Breast epithelium (tissue), 4 donors: ENCODE measurements around the gene DACH1. TPM values are rescaled to one million over a fixed set of nuclear protein-coding genes. Genes with fewer than 3 reads are reported as not detected.

Experiments
- DNase-seq, 2 donors: peaks; one replicate each; pipeline ENCODE4 v3.0.0-alpha.2; 2019; ENCODE audit warnings: low spot score in 2 of 2
- H3K27ac ChIP-seq, 2 donors: fragments of 200-600 bp; sonication (generic) in 1 of 2; one replicate each; pipeline ENCODE4 v1.5.1; 2016 to 2019; ENCODE audit warnings: mild to moderate bottlenecking in 1 of 2
- H3K27me3 ChIP-seq, 2 donors: fragments of 200-600 bp; sonication (generic) in 1 of 2; one replicate each; pipeline versions ENCODE4 v1.5.1 to v1.6.0; 2017 to 2019; ENCODE audit warnings: control low read depth in 1 of 2, mild to moderate bottlenecking in 1 of 2
- H3K36me3 ChIP-seq: fragments of 200-600 bp; one replicate; pipeline ENCODE4 v1.5.1; 2019
- H3K4me1 ChIP-seq, 2 donors: fragments of 200-600 bp; sonication (generic); one replicate each; pipeline ENCODE4 v1.5.1; 2016 to 2019; ENCODE audit warnings: control low read depth in 1 of 2
- H3K4me3 ChIP-seq, 3 donors: fragments of 200-600 bp; sonication (generic); 1 replicate in 2 of 3; 2 replicates in 1 of 3; pipeline ENCODE4 v1.5.1; 2016 to 2019; ENCODE audit warnings: mild to moderate bottlenecking in 3 of 3, moderate library complexity in 2 of 3
- H3K9me3 ChIP-seq, 2 donors: fragments of 200-600 bp; sonication (generic) in 1 of 2; one replicate each; pipeline ENCODE4 v1.5.1; 2016 to 2019; ENCODE audit warnings: control low read depth in 1 of 2
- POLR2A ChIP-seq: fragments of 450-650 bp; IDR thresholded peaks from one replicate; pipeline ENCODE4 v1.6.1; 2016; ENCODE audit warnings: antibody characterized with exemption, mild to moderate bottlenecking, moderate library complexity
- POLR2AphosphoS5 ChIP-seq, 3 donors: sonication (generic); formaldehyde crosslinking; IDR thresholded peaks; one replicate each; pipeline ENCODE4 v1.6.1; 2017; ENCODE audit warnings: antibody characterized with exemption in 3 of 3
- intact Hi-C: fragments of 100-400 bp; cut with DNase I; formaldehyde crosslinking; loops from one replicate; pipeline ENCODE4 v1.15.1; 2023; ENCODE audit warnings: low total_unique reads
- total RNA-seq, 3 donors: library from RNA; depleted of rRNA; stranded (reverse); fragments of >200 nt; gene quantifications; one replicate each; pipeline ENCODE4 v1.1.0, GENCODE V29; 2016
- TF ChIP-seq, protein P1 (sequence below), 3 donors: fragments of 450-650 bp; IDR thresholded peaks; one replicate each; pipeline ENCODE4 v1.5.1; 2016 to 2017; ENCODE audit warnings: antibody characterized with exemption in 3 of 3, mild to moderate bottlenecking in 3 of 3, moderate library complexity in 3 of 3

Gene DACH1
- total RNA-seq, 3 donors from 2014 or later: 2.2 to 13.9 (median 11.5) TPM

DNA sequence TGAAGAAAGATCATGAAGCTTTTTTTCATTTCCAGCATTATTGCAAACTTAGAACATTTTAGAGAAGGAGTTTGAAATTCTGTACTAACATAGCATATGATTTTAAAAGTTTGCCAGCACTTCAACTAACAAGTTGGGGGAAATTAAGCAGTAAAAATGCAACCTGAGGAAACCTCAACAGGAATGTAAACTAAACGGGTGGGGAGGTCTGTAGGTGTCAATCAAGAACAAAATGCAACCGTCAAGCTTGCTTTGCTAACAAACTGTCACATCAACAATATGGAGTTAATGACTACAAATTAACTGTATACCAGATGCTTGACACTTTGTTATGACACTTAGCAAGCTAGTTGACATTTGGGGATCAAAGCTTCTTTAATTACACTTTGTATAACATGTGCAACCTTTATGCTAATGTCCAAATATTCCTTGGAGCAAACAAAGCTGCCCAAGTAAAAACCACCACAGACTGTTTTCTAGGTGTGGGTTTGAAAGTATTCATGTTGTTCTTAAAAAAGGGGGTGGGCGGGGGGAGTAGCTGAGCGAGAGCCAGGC is 52.1 kb downstream of the DACH1 start:
- no peak overlapping the region for H3K4me3 ChIP-seq
- no peaks in the 10 kb centered on the region for H3K36me3 ChIP-seq
- intact Hi-C loops: no loop called here
- DNase-seq: no peak
- no peaks in the 10 kb centered on the region for H3K9me3 ChIP-seq
- H3K27ac ChIP-seq: no peak overlapping the region
- TF ChIP-seq, protein P1, sequence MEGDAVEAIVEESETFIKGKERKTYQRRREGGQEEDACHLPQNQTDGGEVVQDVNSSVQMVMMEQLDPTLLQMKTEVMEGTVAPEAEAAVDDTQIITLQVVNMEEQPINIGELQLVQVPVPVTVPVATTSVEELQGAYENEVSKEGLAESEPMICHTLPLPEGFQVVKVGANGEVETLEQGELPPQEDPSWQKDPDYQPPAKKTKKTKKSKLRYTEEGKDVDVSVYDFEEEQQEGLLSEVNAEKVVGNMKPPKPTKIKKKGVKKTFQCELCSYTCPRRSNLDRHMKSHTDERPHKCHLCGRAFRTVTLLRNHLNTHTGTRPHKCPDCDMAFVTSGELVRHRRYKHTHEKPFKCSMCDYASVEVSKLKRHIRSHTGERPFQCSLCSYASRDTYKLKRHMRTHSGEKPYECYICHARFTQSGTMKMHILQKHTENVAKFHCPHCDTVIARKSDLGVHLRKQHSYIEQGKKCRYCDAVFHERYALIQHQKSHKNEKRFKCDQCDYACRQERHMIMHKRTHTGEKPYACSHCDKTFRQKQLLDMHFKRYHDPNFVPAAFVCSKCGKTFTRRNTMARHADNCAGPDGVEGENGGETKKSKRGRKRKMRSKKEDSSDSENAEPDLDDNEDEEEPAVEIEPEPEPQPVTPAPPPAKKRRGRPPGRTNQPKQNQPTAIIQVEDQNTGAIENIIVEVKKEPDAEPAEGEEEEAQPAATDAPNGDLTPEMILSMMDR (IDR thresholded peaks at IDR 0.05): no peak
- TF ChIP-seq POLR2AphosphoS5 (IDR thresholded peaks at IDR 0.05): no peak
- TF ChIP-seq POLR2A: no peak
- H3K27me3 ChIP-seq: no peaks in the 10 kb centered on the region
- no peaks in the 10 kb centered on the region for H3K4me1 ChIP-seq

- no peaks in the 10 kb centered on the region for H3K36me3 ChIP-seq
- H3K27me3 ChIP-seq: no peaks in the 10 kb centered on the region
- no peak overlapping the region for H3K27ac ChIP-seq
- no peaks in the 10 kb centered on the region for H3K4me1 ChIP-seq
- no peak for DNase-seq
- TF ChIP-seq, protein P1 (IDR thresholded peaks at IDR 0.05): no peak
- TF ChIP-seq POLR2AphosphoS5 (IDR thresholded peaks at IDR 0.05): no peak
- no peak for TF ChIP-seq POLR2A
- intact Hi-C loops: no loop called here
- H3K4me3 ChIP-seq: no peak overlapping the region
- H3K9me3 ChIP-seq: no peaks in the 10 kb centered on the region
These were observed 53.8 kb downstream of the DACH1 start for GRCh38 chr13:71813187-71813586.

DNA sequence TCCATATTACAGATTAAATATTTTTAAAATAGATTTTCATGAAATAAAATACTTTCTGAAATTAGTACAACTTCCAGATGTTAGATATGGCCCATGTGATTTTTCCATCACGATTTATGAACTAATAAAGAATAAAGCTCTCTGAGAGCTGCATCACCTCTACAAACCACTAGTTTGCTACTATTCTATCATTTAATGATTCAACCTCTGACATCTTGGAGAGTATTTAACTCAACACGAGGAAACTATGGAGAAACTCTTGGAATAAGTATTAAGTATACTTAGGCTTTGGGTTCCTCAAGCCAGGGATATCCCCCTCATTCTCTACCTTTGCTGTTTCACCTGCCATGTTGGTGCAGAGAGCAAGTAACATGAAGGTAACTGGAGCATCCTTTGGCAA is 55.7 kb downstream of the DACH1 start:
- no peaks in the 10 kb centered on the region for H3K36me3 ChIP-seq
- intact Hi-C loops: no loop called here
- no peaks in the 10 kb centered on the region for H3K4me1 ChIP-seq

DNA sequence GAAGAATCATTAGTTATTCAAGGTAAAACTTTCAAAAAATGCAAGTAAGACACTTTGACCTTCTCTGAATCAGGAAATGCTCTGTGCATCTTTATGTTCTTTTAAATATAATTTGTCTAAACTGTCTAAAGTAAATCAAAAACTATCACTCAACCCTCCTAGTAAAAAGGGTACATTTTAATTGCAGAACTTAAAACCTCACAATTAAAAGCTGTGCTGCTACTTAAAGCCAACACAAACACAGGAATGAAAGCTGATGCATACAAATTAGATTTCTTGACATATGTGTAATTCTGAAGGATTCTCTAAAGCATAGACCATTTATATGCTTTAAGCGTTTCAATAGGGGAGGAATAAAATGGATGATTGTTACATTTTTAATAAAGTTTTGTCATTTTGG is 58.3 kb downstream of the DACH1 start:
- no peaks in the 10 kb centered on the region for H3K9me3 ChIP-seq
- intact Hi-C loops: no loop called here
- H3K36me3 ChIP-seq: no peaks in the 10 kb centered on the region
- no peak overlapping the region for H3K27ac ChIP-seq
- DNase-seq: no peak
- H3K27me3 ChIP-seq: no peaks in the 10 kb centered on the region
- no peak overlapping the region for H3K4me3 ChIP-seq
- TF ChIP-seq, protein P1 (IDR thresholded peaks at IDR 0.05): no peak
- no peak for TF ChIP-seq POLR2AphosphoS5 (IDR thresholded peaks at IDR 0.05)
- TF ChIP-seq POLR2A: no peak
- H3K4me1 ChIP-seq: no peaks in the 10 kb centered on the region

More for the DNA sequence above, 55.7 kb downstream of the DACH1 start:
- H3K9me3 ChIP-seq: no peaks in the 10 kb centered on the region
- DNase-seq: no peak
- H3K27me3 ChIP-seq: no peaks in the 10 kb centered on the region
- TF ChIP-seq POLR2AphosphoS5 (IDR thresholded peaks at IDR 0.05) (no peak), POLR2A (no peak)
- TF ChIP-seq, protein P1 (IDR thresholded peaks at IDR 0.05): no peak
- no peak overlapping the region for H3K4me3 ChIP-seq
- H3K27ac ChIP-seq: no peak overlapping the region

DNA sequence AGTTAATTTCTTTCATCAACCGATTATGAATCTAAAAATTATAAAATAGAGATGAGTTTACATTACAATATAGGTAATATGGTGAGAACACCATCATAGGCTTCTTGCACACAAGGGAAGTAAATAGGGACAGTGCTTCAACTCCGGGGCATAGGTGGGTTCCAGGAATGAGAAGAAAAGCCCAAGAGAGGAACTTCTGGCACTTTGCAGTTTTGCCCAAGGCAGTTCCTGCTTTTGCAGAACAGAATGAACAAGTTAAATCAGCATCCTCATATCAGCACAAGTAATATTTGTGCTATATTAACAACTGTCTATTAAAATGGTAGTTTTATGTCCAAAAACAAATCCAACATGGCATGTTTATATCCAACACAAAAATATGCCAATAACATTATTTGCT is 60.1 kb downstream of the DACH1 start:
- no peak overlapping the region for H3K4me3 ChIP-seq
- H3K27me3 ChIP-seq: no peaks in the 10 kb centered on the region
- no peaks in the 10 kb centered on the region for H3K36me3 ChIP-seq
- no peak for TF ChIP-seq POLR2AphosphoS5 (IDR thresholded peaks at IDR 0.05)
- TF ChIP-seq, protein P1 (IDR thresholded peaks at IDR 0.05): no peak
- TF ChIP-seq POLR2A: no peak
- no peak overlapping the region for H3K27ac ChIP-seq
- intact Hi-C loops: no loop called here
- DNase-seq: no peak
- no peaks in the 10 kb centered on the region for H3K9me3 ChIP-seq
- H3K4me1 ChIP-seq: no peaks in the 10 kb centered on the region
